Central memory CD4-positive, alpha-beta T cell (primary cell): ENCODE measurements around the gene TBC1D22A.

Experiments
- DNase-seq: peaks from one replicate; pipeline ENCODE4 v3.0.0; 2022

Gene TBC1D22A

DNA sequence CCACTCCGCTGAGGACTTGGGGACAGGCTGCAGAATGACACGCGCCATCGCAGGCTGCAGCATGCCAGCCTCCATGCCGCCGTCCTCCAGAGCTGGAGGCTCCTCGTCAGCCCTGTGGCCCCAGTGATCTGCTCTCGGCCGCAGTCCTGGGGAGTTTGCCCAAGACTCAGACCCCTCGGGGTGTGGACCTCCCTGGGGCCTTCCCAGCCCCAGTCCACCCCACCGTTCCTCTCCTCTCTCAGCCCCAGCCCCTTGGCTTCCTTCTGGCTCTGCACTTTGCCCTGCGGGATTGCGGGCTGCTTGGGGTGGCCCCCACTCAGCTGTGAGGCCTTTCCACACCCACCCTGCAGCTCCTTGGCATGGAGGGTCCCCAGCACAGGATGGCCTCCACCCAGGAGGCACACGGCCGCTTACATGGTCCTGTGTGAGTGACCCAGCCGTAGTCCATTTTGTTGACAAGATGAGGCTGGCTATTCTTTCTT, 414.9 kb downstream of the TBC1D22A start:
- DNase-seq = no peak

DNA sequence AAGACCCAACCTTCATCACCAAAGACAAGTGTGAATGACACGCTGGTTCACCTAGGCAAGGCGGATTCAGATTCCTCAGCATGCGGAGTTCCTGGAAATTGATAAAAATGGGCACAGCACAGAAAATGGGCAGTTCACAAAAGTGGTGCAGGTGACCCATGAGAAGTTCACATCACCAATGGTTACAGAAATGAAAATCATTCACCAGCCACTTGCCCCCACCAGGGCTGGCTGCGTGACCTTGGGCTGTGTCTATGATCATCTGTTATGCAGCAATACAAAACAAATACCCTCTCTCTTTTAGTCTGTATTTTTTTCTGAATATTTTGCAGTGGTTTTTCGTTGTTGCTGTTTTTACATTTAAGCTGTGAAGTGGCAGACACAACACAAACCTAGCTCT, 415.9 kb downstream of the TBC1D22A start:
- no peak for DNase-seq

GRCh38 chr22:47180796-47181195, 418.3 kb downstream of the TBC1D22A start:
- no peak for DNase-seq

DNA sequence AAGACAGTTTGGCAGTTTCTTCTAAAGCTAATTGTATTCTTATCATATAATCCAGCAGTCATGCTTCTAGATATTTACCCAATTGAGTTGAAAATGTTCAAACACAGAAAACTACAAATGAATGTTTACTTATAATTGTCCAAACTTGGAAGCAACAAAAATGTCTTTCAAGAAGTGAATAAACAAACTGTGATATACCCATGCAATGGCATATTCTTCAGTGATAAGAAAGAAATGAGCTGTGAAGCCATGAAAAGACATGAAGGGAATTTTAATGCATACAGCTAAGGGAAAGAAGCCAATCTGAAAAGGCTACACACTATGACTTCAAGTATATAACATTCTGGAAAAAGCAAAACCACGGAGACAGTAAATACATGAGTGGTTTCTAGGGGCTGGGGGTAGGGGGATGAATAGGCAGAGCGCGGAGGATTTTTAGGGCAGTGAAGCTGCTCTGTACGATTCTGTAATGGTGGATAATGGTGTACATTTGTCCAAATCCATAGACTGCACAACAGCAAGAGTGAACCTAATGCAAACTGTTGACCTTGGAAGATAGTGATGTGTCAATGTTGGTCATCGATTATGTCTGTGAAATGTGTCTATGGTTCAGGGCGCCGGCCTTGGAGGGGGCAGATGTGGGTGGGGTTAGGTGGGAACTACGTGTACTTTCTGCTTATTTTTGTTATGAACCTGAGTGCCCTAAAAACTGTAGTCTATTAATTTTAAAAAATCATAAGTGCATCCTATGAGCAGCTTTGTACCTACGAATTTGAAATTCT, 424.9 kb downstream of the TBC1D22A start:
- DNase-seq = no peak

DNA sequence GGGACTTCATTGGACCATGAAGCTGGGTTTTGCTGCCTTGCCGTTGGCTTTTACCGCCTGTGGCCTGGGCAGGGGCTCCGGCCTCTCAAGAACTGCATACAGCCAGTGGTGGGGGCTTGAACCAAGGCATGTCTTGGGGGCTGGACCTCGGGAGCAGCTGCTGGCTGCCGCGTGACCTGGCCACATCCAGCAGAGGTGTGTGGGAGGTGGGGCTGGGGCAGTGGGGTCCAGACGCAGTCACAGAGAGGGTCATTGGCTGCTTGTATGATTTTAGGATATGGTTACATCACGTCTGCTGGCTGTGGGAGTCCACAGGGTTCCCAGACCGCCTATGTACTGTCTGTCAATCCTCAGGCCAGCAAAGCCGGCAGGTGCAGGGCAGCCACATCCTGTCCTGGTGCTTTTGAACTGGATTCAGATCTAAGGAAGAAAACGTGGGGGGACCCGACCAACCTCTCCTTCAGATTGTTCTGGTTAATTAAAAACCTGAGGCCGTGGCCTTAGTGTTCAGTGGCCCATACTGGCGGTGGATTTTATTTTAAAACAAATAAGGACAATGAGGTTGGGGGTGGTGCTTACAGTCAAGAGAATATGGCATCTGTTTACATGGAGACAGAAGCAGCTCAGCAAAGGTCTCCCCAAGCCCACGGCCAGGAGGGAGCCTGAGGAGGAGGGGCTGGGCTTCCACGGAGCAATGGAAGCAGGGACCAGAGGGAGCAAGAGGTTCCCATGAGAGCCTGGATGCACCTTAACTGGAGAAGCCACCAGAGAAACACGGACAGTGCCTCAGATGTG, 426.0 kb downstream of the TBC1D22A start:
- DNase-seq = no peak

DNA sequence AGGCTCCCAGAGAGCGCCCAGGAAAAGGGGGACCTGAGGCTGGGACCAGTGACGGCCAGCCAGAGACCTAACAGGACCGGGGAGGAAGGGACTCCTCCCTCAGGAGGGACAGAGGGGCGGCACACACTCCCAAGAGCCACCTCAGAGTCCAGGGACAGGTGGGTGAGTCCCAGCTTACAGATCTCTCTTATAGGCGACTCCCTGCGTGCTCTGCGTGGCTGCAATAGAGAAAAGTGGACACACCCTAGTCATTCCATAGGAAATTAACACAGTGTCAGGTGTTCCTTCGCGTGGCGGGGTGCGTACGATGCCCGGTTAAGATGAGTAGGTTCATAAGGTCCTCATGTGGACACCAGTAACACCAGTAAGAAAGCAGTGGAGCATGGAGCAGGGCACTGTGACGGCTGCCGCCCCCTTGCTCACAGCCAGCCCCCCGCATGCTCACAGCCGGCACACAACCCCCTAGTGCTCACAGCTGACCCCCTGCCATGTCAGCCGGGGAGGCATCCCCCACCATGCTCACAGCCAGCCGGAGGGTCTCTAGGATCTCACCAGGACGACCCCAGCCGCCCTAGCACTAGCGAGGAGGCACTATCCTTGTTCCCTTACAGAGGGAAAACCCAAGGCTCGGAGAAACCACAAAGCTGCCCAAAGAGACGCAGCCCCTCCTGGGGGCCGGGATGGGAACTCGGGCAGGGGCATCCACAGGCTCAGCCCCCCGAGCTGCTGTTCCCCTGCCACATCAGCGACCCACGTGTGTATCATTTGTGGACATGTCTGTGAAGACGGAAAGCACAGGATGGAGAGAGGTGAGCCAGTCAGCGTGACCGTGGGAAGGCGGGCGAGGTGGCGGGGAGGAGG, 426.8 kb downstream of the TBC1D22A start:
- no peak for DNase-seq

DNA sequence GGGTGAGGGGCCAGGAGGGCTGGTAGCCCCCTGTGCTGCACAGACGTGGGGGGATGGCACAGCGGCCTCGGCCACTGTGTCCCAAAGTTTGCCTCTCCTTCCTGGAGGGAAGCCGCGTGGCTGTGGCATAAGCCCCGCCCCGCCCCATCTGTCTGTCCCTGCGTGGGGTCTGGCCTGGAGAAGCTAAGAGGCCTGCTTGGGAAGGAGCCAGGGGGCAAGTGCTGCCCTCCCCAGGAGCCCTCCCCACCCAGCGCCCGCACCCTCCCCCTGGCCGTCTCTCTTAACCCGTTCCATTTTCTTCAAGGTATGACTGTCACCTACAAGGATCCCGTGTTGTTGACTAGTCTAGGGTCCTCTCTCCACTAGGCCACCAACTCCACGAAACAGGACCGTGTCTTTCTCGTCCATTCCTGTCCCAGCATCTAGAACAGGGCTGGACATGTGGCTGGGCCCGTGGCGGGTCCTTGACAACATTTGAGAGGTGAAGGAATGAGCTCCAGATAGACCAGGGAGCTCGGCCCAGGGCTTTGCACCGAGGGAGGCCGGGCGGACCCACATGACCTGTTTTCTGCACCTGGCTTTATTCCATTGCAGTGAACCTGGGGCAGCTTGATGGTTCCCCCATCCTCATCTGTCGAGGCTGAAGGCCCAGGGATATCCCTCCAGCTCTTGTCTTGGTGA, 428.0 kb downstream of the TBC1D22A start:
- DNase-seq = no peak

- DNase-seq = no peak
Measured at GRCh38 chr22:47190957-47191670, 428.7 kb downstream of the TBC1D22A start.

- DNase-seq = no peak
Measured at GRCh38 chr22:47191671-47192650, 429.5 kb downstream of the TBC1D22A start.

GRCh38 chr22:47192651-47193437, 430.4 kb downstream of the TBC1D22A start:
- no peak for DNase-seq

DNA sequence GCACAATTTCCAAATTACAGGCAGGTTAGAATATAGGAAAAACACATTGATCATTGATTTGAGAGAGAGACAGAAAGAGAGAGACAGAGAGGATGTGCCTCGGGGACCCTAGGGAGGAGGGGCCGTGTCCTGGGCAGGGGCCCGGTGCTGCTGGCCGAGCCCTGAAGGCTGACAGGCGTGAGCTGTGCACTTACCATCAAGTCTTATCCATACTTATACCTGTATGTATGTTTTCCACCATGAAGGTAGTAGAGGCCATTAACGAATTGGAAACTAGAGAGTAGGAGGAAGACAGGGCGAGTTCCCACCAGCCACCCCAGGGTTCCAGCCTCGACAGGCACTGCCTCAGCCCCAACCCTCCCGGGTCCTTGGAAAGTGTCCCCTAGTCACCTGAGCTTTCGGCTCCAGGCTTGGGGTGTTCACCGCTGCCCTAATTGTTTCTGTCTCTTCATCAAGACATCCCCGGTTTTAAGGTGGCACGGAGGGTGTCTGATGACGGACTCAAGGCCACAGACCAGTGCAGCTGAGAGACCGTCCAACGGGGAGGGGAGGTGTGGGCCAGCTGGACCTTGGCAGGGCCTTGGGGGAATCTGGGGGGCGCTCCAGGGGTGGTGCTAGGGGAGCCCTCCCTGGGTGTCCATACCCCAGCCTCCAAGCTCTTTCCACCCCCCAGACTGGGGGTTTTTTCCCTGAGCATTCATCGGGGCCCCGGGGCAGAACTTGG, 431.3 kb downstream of the TBC1D22A start:
- DNase-seq = no peak

DNA sequence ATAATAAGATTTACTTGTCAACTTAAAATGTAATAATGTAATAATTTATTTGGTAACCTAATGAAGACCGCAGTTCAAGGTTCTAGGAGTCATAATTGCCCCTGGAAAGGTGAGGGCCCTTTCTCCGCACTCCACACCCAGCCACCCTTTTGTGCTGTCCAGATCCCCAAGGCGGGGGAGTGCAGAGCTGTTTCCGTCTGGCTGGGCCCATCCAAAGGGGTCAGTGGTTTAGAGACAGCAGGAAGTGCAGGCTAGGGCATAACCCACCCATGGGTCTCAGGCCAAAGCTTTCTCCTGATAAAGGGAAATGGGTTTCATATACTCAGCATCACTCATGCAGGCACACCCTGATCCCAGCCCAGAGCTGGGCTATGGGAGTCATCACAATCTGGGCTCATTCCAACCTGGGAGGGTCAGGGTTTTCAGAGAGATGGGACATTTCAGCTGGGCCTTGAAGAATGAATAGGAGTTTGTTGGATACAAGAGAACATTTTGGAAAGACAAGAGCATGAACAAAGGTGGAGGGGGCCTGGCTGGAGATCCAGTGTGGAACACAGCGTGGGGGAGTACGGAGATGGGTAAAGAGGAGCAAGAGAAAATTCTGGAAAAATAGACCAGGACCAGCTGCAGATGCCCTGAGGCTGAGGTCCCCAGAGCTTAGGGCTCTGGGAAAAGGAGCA, 432.2 kb downstream of the TBC1D22A start:
- no peak for DNase-seq

DNA sequence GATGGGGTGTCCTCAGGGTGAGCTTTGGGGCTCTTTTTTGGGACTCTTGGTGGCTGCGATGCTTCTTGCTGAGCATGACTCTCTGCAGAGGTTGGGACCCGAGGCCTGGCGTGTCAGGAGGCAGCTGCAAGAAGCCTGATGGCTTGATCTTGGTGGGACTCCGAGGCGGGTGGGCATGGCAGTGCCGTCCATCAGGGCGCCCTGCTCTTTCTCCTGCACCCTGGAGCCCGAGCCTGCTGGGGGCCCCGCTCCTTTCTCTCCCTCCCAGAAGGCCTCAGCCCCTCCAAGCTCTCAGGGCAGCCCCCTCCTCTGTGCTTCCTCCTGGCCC, 432.7 kb downstream of the TBC1D22A start:
- DNase-seq = no peak

- DNase-seq = no peak
Measured at GRCh38 chr22:47195484-47196165, 433.2 kb downstream of the TBC1D22A start.

DNA sequence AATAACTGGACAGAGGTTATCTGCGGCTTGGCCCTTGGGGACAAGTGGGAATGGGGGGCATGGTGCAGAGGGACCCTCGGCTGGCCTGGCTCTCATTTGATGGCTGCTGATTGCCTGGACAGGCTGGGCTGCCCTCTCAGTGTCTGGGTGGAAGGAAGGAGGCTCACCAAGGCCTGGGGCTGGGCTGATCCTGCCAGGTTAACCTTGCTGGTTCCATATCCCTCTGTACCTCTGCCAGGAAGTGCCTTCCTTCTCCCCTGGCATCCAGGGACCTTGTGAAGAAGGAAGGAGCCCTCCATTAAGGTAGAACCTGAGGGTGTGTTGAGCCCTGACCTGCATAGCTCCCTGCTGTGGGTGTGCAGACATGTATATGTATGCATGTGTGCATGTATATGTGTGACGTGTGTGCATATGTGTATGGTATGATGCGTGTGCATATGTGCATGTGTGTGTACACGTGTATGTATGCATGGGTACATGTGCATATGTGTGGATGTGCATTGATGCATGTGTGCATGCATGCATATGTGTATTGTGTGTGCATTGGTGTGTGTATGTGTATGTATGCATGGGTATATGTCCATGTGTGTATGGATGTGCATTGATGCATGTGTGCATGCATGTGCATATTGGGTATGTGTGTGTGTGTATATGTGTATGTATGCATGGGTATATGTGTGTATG, 433.9 kb downstream of the TBC1D22A start:
- DNase-seq = no peak

GRCh38 chr22:47196881-47197772, 434.7 kb downstream of the TBC1D22A start:
- no peak for DNase-seq
